Femur (tissue), 1 donor: ENCODE results near the gene ARHGEF16.

Experiments used
- DNase-seq: peaks from one replicate; pipeline ENCODE4 v3.0.0-alpha.2; 2017

Gene ARHGEF16

GRCh38 chr1:3423245-3423829 lies 31.1 kb upstream of the ARHGEF16 start:
- no peak for DNase-seq

GRCh38 chr1:3423896-3424611 lies 30.4 kb upstream of the ARHGEF16 start:
- no peak for DNase-seq

- no peak for DNase-seq
These were observed 28.8 kb upstream of the ARHGEF16 start for GRCh38 chr1:3425486-3426215.

- no peak for DNase-seq
These were observed 27.4 kb upstream of the ARHGEF16 start for GRCh38 chr1:3426956-3427535.

GRCh38 chr1:3427711-3428704 lies 26.5 kb upstream of the ARHGEF16 start:
- no peak for DNase-seq

GRCh38 chr1:3428899-3429298 lies 25.6 kb upstream of the ARHGEF16 start:
- DNase-seq: no peak

GRCh38 chr1:3429320-3429719 lies 25.1 kb upstream of the ARHGEF16 start:
- DNase-seq: no peak

GRCh38 chr1:3429766-3430165 lies 24.7 kb upstream of the ARHGEF16 start:
- no peak for DNase-seq

GRCh38 chr1:3430406-3430805 lies 24.1 kb upstream of the ARHGEF16 start:
- no peak for DNase-seq

GRCh38 chr1:3430820-3431219 lies 23.6 kb upstream of the ARHGEF16 start:
- no peak for DNase-seq

GRCh38 chr1:3431266-3431665 lies 23.2 kb upstream of the ARHGEF16 start:
- no peak for DNase-seq

- DNase-seq: no peak
These were observed 22.8 kb upstream of the ARHGEF16 start for GRCh38 chr1:3431686-3432085.

GRCh38 chr1:3432306-3432705 lies 22.2 kb upstream of the ARHGEF16 start:
- DNase-seq: no peak

GRCh38 chr1:3433076-3433475 lies 21.4 kb upstream of the ARHGEF16 start:
- DNase-seq: no peak

- no peak for DNase-seq
These were observed 20.7 kb upstream of the ARHGEF16 start for GRCh38 chr1:3433596-3434320.

GRCh38 chr1:3434406-3435110 lies 19.9 kb upstream of the ARHGEF16 start:
- DNase-seq: no peak

- DNase-seq: no peak
These were observed 18.8 kb upstream of the ARHGEF16 start for GRCh38 chr1:3435666-3436065.

GRCh38 chr1:3436451-3436850 lies 18.0 kb upstream of the ARHGEF16 start:
- DNase-seq: no peak

GRCh38 chr1:3436901-3437300 lies 17.6 kb upstream of the ARHGEF16 start:
- no peak for DNase-seq

- no peak for DNase-seq
These were observed 15.7 kb upstream of the ARHGEF16 start for GRCh38 chr1:3438661-3439180.
